ENCODE measurements around the gene MT1G.

- TF ChIP-seq CTCF (IDR thresholded peaks at IDR 0.05; ENCODE audit: low read depth, low read length, poor library complexity, severe bottlenecking) (no peak), EZH2phosphoT487 (IDR thresholded peaks at IDR 0.05; ENCODE audit: borderline replicate concordance, low read length) (no peak)
These were observed 3.4 kb downstream of the MT1G start for GRCh38 chr16:56664506-56664905.
